HCT116 (cell line): ENCODE measurements around the gene ZNF135.

Experiments
- ATF3 ChIP-seq: IDR thresholded peaks from 2 replicates; pipeline ENCODE4 v1.6.1; 2012
- CTCF ChIP-seq, 3 experiments: fragments of 200-600 bp in 1 of 3; sonication (generic) in 1 of 3; IDR thresholded peaks in 2 of 3; conservative IDR thresholded peaks in 1 of 3; 2 replicates each; pipeline ENCODE4 v1.5.1; 2012 to 2017; ENCODE audit warnings: low read depth in 2 of 3, low read length in 2 of 3, antibody characterized with exemption in 1 of 3, borderline replicate concordance in 1 of 3, control low read depth in 1 of 3, mild to moderate bottlenecking in 1 of 3, mixed read lengths in 1 of 3, mixed run types in 1 of 3, moderate library complexity in 1 of 3; ENCODE audit not compliant: insufficient read depth in 1 of 3
- EGR1 ChIP-seq: IDR thresholded peaks from 2 replicates; pipeline ENCODE4 v1.6.1; 2012; ENCODE audit warnings: low read depth
- EZH2 ChIP-seq: fragments of 200-600 bp; sonication (generic); IDR thresholded peaks from 2 replicates; pipeline ENCODE4 v1.6.1; 2017; ENCODE audit warnings: antibody characterized with exemption, mixed run types
- EZH2phosphoT487 ChIP-seq: fragments of 200-600 bp; IDR thresholded peaks from 2 replicates; pipeline ENCODE4 v1.6.1; 2018; ENCODE audit warnings: antibody characterized with exemption, borderline replicate concordance
- JUND ChIP-seq: IDR thresholded peaks from 2 replicates; pipeline ENCODE4 v1.6.1; 2012
- POLR2A ChIP-seq: IDR thresholded peaks from 2 replicates; pipeline ENCODE4 v1.7.0; 2011; ENCODE audit warnings: borderline replicate concordance; ENCODE audit not compliant: insufficient read depth, insufficient read length; ENCODE audit errors: extremely low read depth
- POLR2AphosphoS5 ChIP-seq: IDR thresholded peaks from 2 replicates; pipeline ENCODE4 v1.6.1; 2011; ENCODE audit warnings: mild to moderate bottlenecking, low read depth, low read length, moderate library complexity
- REST ChIP-seq: IDR thresholded peaks from 2 replicates; pipeline ENCODE4 v1.6.1; 2012; ENCODE audit warnings: low read depth
- TCF7L2 ChIP-seq: IDR thresholded peaks from 2 replicates; pipeline ENCODE4 v1.7.0; 2011; ENCODE audit warnings: borderline replicate concordance, inconsistent platforms; ENCODE audit not compliant: insufficient read depth, insufficient read length; ENCODE audit errors: extremely low read depth
- ZBTB33 ChIP-seq: IDR thresholded peaks from 2 replicates; pipeline ENCODE4 v1.6.1; 2011; ENCODE audit warnings: mild to moderate bottlenecking, low read length, moderate library complexity; ENCODE audit not compliant: insufficient replicate concordance; ENCODE audit errors: extremely low read depth

- TF ChIP-seq CTCF (IDR thresholded peaks at IDR 0.05 in 2 of 3, conservative IDR thresholded peaks at IDR 0.05 in 1 of 3; ENCODE audit: borderline replicate concordance in 1 of 3, insufficient read depth in 1 of 3, low read depth in 2 of 3, low read length in 2 of 3) (no peak), POLR2A (no peak), EZH2 (no peak), EZH2phosphoT487 (no peak), TCF7L2 (no peak), POLR2AphosphoS5 (no peak), EGR1 (no peak), ATF3 (no peak), ZBTB33 (no peak), JUND (no peak), REST (no peak)
Measured at GRCh38 chr19:58044886-58045285, 14.2 kb upstream of the ZNF135 start.
